ENCODE data around the gene OR9Q1.
A peak's percentile ranks its signal among the peaks of the same experiment; 100 is the strongest.
"Not testable (repeated sequence)": the region's sequence is repeated elsewhere in the genome, so short reads cannot be mapped to it uniquely, and the experiment has no call there.

The OR9Q1 gene

DNA sequence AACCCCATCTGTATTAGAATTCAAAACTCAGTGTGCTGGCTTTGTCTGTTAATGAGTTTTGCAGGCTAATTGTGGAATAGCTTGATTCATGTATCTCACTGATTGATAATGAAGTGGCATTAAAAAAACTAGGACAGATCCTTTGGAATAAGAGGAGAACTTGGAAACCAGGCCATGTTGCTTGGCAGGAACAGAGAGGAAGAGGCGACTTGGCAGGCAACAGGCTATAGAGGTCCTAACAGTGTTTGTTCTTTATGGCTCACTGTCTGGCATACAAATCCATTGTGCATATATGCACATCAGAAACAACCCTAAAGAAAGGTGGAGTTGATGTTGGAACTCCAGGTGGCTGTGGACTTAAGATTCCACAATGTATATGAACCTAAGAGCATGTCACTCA, 119.1 kb downstream of the OR9Q1 start:
- DNase-seq: no peak

DNA sequence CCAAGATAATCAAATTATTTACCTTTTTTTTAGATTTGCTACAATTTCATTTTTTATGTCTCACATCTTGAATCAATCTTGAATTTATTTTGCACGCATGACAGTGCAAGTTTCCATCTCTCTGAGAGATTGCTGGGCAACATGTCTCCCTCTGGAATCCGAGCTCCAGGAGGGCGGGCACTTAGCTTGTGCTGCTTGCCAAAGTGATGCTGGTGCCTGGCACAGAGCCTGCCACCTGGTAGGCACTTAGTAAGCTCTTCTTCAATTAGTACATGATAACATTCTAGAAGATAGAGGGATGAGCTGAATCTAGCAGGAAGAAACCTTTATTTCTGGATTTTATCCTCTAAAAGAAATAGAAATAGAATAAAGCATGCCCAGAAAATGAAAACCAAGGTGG, 129.1 kb downstream of the OR9Q1 start:
- no peak for DNase-seq

DNA sequence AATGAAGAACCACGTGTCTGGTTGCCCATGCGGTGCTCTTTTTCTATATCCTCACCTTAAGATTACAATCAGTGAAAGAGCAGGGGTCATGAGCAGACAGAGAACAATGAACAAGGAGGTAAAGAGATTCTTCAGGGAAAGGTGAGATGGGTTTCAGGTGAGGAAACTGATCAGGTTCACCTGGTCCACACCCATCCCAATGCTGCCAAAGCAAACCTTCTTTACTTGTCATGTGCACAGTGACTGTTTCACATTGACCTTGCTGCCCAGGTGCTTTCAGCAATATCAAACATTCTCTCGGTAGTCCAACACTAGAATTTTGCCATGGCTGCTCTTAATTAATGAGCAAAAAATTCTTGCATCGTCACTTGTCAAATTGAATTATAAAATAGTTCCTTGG, 140.7 kb downstream of the OR9Q1 start:
- DNase-seq: no peak

DNA sequence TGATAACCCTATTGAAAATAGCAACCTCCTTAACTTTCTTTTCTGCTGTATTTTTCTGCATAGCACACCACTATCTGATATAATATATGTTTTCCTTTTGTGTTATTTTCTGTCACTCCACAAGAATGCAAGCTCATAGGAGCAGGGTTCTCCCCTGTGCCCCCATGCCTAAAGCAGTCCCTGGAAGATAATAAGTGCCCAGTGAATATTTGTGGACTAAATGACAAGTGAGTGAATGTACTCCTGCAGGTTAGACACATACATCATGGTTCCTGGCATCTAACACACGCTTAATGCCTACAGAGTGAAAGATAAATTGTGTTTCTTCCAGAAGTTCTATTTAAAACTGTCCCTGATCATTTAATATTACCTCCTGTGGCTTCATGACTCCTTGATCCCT, 141.3 kb downstream of the OR9Q1 start:
- no peak for DNase-seq

DNA sequence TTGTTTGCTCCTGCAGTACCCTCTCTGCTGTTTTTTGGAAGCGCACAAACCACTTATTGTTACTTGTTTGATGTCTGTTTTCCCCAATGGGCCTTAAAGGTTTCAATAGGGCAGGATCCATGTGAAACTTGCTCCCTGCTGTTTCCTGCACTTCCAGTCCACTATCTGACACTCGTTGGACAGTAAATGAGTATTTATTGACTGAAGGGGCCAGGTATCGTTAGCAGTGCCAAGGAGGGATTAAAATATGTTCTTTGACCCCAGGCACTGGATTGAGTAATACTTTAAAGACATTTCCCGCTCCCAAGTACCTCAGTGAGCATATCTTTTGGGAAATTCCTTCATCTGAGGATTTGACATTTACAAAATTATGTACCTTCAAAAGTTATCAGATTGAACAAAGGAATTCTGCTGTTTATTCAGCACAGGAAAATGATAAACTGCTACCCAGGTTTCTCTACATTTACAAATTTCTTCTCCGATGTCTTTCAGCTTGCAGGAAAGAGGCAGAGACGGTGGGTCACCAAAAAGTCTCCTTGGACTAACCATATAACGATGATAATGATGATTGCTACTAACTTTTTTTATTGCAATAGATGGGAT, 141.9 kb downstream of the OR9Q1 start:
- DNase-seq: no peak

DNA sequence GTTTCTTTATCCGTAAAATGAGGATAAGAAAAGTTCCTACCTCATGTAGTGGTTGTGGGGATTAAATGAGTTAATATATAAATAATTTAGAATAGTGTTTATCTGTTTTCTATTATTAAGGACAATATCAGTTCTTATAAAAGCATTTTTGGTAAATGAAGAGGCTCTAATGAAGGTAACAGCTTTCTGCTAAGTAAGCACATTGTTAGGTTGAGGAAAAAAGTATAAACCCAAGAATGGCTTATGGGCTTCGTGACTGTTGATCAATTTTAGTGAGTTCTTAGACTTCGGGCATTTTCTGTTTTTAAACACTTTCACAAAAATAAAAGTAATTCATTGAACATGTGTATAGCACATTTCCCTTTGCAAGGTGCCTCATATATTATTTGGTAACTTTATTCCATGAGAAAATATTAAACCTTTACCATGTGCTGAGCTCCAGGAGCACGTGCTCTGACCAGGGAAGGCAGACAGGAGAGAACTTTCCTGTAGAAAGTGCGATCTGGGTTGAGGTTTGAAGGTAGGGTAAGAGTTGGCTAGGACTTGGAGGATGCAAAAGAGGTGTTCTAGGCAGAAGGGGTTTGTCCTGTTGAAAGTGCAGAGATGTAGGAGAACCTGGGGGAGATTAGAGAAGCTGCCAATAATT, 153.9 kb downstream of the OR9Q1 start:
- DNase-seq: no peak

DNA sequence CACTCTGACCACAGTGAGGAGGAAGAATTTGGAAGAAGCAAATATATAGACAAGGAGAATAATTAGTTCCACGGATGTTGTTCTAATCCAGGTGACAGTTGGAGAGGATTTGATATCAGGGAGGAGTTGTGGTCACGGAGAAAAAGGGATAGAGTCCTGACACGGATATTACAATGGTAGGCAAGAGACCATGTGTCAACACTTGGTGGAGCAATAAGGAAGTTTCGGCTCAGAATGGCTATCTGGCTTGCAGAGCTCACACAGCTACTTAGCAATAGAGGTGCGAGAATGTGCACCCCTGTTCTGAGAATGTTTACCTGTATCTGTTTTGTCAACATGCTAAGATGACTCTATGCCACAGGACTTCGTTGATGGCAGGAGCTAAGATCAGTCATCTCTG, 154.8 kb downstream of the OR9Q1 start:
- no peak for DNase-seq

DNA sequence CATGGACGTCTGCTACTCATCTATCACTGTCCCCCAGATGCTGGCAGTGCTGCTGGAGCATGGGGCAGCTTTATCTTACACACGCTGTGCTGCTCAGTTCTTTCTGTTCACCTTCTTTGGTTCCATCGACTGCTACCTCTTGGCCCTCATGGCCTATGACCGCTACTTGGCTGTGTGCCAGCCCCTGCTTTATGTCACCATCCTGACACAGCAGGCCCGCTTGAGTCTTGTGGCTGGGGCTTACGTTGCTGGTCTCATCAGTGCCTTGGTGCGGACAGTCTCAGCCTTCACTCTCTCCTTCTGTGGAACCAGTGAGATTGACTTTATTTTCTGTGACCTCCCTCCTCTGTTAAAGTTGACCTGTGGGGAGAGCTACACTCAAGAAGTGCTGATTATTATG, 156.0 kb downstream of the OR9Q1 start:
- DNase-seq: peak in 1 of 2 experiments; percentile 0

DNA sequence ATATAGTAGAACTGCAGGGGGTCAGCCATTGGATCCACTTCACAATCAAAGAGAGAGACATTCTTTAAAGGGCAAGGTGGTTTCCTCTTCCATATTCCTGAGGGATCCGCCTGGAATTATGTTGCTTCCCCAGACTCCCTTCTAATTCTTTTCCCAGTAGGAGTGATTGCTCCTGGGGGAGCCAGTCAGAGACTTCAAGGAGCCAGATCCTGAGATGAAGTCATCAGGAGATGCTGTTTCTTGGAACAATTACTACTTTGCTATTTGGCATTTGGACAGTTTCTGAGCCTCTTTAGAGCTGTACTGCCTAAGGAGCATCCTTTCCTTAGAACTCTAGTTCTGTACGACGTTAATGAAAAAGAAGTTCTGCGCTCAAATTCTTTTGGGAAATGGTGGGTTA, 163.3 kb downstream of the OR9Q1 start:
- DNase-seq: no peak

DNA sequence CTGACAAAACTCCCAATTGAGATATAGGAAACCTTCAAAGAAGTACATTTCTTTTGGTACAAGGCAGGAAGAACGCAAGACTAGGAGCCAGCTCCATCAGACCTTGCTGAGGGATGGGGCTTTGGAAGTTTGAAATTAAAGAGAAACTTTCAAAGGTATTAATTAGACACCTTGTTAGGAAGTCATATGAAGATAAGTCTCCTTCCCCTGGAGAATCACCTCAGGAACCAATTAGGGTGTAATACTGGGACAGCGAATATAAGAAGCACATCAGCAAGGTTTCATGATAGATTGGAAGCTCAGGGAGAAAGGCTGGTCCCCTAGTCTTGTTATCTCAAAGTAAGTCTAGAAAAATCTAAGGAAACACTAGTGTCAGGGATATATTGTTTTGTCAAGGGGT, 165.1 kb downstream of the OR9Q1 start, which contains the start of gene OR9Q2:
Gene OR9Q2, plus strand, starts transcription at position 301 of the 400 bp plus-strand sequence. CDS start 1,421 bp downstream, outside the sequence.
- DNase-seq: no peak

DNA sequence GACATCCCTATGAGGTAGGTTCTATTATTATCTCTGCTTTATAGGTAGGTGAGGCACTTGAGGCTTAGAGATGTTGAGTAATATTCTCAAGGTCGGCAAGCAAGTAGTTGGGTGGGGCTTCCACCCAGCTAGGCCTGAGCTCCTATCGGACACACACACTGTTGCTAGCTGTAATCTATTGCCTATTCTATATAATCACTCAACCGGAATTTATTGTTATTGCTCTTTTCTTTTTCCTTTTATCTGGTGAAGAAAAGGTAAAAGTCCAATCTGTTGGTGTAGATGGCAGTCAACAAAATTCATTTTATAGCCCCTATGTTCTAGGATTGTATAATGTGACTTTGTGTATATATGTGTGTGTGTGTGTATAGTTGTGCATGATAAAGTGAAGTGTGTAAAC, 168.5 kb downstream of the OR9Q1 start:
- DNase-seq: no peak

DNA sequence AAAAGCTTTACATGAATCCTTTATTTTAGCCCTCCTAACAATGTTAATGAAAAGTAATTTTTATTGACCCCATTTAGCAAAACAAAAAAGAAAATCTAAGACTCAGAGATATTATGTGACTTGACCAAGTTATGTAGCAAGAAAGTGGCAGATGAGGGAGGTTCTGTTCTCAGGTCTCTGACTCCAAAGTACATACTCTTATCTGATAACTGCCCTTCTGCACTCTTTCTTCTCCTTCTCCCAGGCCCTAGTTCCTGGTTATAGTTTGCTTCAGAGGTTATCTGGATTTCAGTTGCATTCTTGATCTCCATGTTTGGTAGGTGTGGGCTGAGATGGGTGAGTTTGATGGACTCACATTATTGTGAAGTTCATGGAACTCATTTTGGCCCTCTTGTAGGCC, 169.7 kb downstream of the OR9Q1 start:
- no peak for DNase-seq

DNA sequence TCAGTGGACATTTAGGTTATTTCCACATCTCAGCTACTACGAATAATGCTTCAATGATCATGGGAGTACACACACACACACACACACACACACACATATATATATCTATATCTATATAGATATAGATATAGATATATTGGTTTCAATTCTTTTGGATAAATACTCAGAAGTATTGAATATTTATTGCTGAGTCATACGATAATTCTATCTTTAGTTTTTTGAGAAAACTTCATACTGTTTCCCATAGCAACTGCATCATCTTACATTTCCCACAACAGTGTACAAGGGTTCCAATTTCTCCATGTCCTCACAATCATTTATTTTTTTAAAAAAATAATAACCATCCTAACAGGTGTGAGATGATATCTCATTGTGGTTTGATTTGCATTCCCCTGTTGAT, 172.3 kb downstream of the OR9Q1 start:
- DNase-seq: no peak

DNA sequence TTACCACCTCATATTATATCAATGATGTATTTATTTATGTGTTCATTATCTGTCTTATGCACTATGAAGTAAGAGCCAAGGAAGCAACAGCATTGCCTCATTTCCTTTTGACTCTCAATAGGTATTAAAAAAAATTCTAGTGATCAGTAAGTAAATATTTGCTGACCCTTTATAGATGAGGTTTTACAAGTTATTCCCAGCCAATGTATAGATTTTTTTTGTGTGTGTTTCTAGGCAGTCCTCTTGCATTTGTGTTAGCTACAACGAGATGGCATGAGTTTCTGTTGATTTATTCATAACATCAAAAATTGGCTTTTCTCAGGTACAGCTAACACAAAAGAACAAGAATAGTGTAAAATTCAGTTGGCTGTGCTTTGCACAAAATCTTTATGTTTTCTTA, 175.6 kb downstream of the OR9Q1 start:
- no peak for DNase-seq

DNA sequence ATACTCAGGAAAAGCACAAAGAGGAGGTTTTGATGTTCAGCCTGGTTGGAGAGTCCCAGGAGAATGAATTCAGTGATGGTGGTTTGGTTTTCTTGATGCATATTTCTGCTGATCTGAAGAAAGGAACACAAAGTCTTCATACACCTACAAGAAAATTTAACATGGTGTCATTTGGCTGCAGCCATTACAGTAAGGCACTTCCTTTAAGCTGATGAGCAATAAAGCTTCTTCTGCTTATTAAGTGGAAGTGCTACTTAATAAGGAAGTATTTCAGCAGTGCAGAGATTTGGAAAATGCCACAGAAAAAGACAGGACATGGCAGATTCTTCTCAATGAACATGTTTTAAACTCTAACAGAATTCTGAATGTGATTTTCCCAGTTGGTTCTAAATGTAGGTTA, 180.4 kb downstream of the OR9Q1 start, which contains the start of gene OR1S2:
Gene OR1S2, minus strand, starts transcription at position 101 of the 400 bp plus-strand sequence. Its CDS starts 0 bp downstream, at position 101.
- DNase-seq: no peak

DNA sequence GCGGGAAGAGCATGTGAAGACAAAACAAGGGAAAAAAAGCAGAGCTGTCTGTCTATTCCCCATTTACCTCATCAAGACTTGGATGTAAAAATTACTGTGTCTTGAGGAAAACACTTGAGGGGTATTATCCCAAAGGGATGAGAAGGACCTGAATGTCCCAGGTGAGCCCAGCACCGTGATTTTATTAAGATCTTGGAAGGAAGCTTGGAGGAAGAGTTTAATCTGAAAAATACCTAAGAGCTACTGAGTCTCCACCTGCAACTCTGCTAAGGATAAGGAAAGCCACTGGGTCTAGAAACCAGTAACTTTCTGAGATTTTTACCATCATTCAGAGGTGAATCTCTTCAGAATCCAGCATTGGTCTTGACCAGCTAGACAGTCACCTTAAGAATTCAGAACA, 188.7 kb downstream of the OR9Q1 start, which contains the start of gene OR1S1:
Gene OR1S1, plus strand, starts transcription at position 301 of the 400 bp plus-strand sequence.
- DNase-seq: not testable (repeated sequence)

DNA sequence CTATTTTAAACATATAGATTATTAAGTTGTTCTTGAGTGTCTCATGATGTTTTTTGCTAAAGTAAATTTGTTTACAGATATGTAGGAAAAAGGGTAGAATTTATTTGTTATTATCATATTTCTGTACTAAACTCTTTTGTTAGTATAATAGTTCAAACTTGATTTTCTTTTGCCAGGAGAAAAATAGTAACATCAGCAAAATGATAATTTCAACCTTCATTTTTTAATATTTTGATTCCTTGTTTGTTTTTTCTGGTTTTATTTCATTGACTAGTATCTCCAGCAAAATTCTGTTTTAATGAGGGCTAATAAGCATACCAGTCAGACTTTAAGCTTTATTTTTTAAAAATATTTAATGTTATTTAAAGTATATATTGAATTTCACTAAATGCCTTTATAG, 192.8 kb downstream of the OR9Q1 start:
- DNase-seq: no peak

DNA sequence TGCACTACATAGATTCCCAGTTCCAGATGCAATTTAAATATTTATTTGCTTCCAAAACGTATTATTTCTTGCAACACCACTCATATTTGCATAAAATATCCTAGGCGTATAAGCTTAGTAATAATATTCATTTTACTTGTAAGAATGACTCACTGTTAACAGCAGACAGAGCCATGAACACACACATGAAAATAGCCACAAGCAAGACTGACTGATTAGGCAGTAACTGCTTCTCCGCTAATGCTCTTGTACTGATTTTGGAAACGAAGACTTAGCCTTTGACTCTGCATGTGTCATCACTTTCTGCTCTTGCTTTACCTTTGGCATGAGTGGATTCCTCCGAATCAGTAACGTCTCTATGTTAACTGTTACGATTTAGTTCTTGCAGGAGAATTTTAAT, 199.0 kb downstream of the OR9Q1 start:
- DNase-seq: no peak

DNA sequence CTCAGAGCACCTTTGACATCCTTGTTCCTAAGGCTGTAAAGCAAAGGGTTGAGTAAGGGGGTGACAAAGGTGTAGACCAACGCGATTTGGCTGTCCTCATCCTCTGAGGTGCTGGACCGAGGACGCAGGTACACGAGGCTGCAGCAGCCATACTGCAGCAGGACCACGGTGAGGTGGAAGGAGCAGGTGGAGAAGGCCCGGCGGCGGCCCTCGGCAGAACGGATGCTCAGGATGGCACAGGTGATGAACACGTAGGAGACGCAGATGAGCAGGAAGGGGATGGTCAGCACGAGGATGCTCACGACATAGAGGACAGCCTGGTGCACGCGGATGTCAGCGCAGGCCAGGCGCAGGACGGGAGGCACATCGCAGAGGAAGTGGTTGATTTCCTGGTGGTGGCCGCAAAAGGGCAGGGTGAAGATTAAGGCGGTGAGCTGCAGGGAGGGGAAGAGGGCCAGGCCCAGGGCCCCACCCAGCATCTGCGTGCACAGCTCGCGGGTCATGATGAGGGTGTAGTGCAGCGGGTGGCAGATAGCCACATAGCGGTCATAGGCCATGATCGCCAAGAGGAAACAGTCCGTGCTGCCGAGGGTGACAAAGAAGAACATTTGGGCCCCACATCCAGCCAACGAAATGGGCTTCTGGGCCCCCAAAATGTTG, 204.4 kb downstream of the OR9Q1 start:
- DNase-seq: no peak
